Aorta (tissue), 5 donors: ENCODE results near the gene CCDC195. TPM values are rescaled to one million over a fixed set of nuclear protein-coding genes. Genes with fewer than 3 reads are reported as not detected.

ENCODE experiments used
- ATAC-seq: fragments of 200-7000 bp; cut with Tn5 transposase; one replicate; pipeline ENCODE4 v1.9.1; 2022; ENCODE audit warnings: moderate library complexity; ENCODE audit not compliant: low FRiP score
- DNase-seq, 2 donors: peaks; one replicate each; pipeline ENCODE4 v3.0.0-alpha.2; 2020
- H3K27ac ChIP-seq, 2 donors: one replicate each; pipeline ENCODE4 v1.5.1; 2013; ENCODE audit warnings: low read length in 2 of 2, mild to moderate bottlenecking in 2 of 2, moderate library complexity in 2 of 2, control low read depth in 1 of 2, inconsistent platforms in 1 of 2, low read depth in 1 of 2
- H3K27me3 ChIP-seq, 2 donors: one replicate each; pipeline ENCODE4 v1.6.1; 2013; ENCODE audit warnings: control low read depth in 1 of 2, low read length in 1 of 2, mild to moderate bottlenecking in 1 of 2, moderate library complexity in 1 of 2; ENCODE audit not compliant: insufficient read depth in 2 of 2, control insufficient read depth in 1 of 2
- H3K36me3 ChIP-seq, 2 donors: one replicate each; pipeline ENCODE4 v1.6.1; 2013; ENCODE audit warnings: control low read depth in 1 of 2, low read length in 1 of 2, mild to moderate bottlenecking in 1 of 2; ENCODE audit not compliant: insufficient read depth in 2 of 2, control insufficient read depth in 1 of 2
- H3K4me1 ChIP-seq, 2 donors: one replicate each; pipeline ENCODE4 v1.6.1; 2013; ENCODE audit warnings: low read length in 2 of 2, control low read depth in 1 of 2, mild to moderate bottlenecking in 1 of 2, moderate library complexity in 1 of 2; ENCODE audit not compliant: insufficient read depth in 2 of 2, control insufficient read depth in 1 of 2
- H3K4me3 ChIP-seq, 2 donors: one replicate each; pipeline ENCODE4 v1.5.1; 2013; ENCODE audit warnings: low read length in 2 of 2, control low read depth in 1 of 2, mild to moderate bottlenecking in 1 of 2
- H3K9me3 ChIP-seq: one replicate; pipeline ENCODE4 v1.6.1; 2013; ENCODE audit warnings: mild to moderate bottlenecking, low read length; ENCODE audit not compliant: control insufficient read depth
- WGBS, 2 donors: extraction: QIAGEN DNeasy Blood & Tissue Kit; methylation state at CpG; one replicate each; pipeline ENCODE4 v1.1.7; 2013; 5-methylcytosine and 5-hydroxymethylcytosine counted together
- intact Hi-C, 2 donors: fragments of 100-400 bp; cut with DNase I; formaldehyde crosslinking; loops; one replicate each; pipeline versions ENCODE4 v1.14.2 to v1.15.0; 2022
- polyA plus RNA-seq, 2 donors: library from polyadenylated mRNA; stranded (reverse); fragments of 200-250 nt; gene quantifications; one replicate each; pipeline ENCODE4 v1.2.3, GENCODE V29; 2013
- total RNA-seq, 2 donors: library from RNA; stranded (reverse); fragmentation: NEBNext Ultra II Directional; extraction: Animal tissue kit (Norgen Biotek cat#: 25700); gene quantifications; one replicate each; pipeline ENCODE4 v1.2.1, GENCODE V29; 2021
- donor health status: healthy with polysubstance abuse.
- donor health status: Bipolar disorder and iron deficiency.
- donor health status: DM: no; HTN: no; CAD: no.
- donor health status: DM: no; HTN: no; CAD: no.
- donor health status: DM: yes; HTN: yes; CAD: no.

The CCDC195 gene
- total and polyA plus RNA-seq, 4 donors: not detected

DNA sequence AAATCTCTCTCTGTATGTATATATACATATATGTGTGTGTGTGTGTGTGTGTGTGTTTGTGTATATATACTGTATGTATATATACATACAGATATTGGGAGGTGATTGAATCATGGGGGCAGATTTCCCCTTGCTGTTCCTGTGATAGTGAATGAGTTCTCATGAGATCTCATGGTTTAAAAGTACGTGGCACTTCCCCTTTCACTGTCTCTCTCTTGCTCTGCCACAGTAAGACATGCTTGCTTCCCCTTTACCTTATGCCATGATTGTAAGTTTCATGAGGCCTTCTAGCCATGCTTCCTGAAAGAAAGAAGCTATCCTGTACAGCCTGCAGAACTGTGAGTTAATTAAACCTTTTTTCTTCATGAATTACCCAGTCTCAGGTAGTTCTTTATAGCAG, 18.8 kb upstream of the CCDC195 start:
- no peaks in the 10 kb centered on the region for H3K36me3 ChIP-seq
- WGBS, 2 donors: 90 to 95% methylated on average over 1 of the region's 1 CpG
- intact Hi-C loops: no loop called here
- no peak overlapping the region for H3K4me3 ChIP-seq
- no peak for DNase-seq
- no peaks in the 10 kb centered on the region for H3K27me3 ChIP-seq
- ATAC-seq: no peak
- H3K27ac ChIP-seq: no peak overlapping the region
- peaks cover 4% of the 10 kb centered on the region for H3K9me3 ChIP-seq
- H3K4me1 ChIP-seq: no peaks in the 10 kb centered on the region

DNA sequence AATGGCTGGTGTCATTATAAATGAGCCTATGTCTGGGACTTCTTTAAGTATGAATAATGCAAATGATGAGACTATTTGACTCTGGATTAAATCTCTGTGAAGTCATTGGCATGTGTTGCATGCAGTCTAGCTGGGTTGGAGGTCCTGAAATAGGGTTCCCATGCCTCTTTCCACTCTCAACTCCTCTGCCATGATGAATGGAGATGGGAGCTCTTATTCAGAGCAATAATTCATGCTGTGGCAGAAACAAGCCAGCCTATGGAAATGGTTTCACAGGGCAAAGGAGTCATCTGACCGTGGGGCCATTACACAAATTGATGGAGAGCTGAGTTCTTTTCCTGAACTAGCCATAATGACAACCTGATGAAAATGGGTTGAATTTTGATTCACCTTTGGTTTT, 15.5 kb upstream of the CCDC195 start:
- no peak overlapping the region for H3K27ac ChIP-seq
- peaks cover 7% of the 10 kb centered on the region for H3K9me3 ChIP-seq
- no peak overlapping the region for H3K4me3 ChIP-seq
- DNase-seq: no peak
- WGBS, 2 donors: 38 to 53% methylated on average over 1 of the region's 1 CpG
- intact Hi-C loops: no loop called here
- ATAC-seq: no peak
- no peaks in the 10 kb centered on the region for H3K27me3 ChIP-seq
- H3K4me1 ChIP-seq: no peaks in the 10 kb centered on the region
- H3K36me3 ChIP-seq: no peaks in the 10 kb centered on the region

DNA sequence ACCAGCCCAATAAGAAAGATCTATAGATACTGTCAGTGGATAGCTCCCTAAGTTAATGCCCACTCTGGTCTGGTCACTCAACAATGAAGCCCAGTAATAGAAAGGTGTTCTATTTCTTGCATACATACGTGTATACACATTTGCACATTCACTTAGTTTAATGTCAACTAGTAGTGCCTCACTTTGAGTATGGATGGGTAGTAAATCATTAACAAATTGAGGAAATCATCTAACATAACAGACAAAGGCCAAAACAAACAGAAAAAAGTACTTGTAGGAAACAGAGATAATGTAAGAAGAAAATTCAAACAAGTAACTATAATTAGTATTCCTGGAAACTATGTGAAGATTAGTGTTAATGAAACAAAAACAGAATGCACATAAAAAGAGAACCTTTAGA, 13.3 kb upstream of the CCDC195 start:
- 89 to 92% methylated on average over 1 of the region's 1 CpG for WGBS, 2 donors

DNA sequence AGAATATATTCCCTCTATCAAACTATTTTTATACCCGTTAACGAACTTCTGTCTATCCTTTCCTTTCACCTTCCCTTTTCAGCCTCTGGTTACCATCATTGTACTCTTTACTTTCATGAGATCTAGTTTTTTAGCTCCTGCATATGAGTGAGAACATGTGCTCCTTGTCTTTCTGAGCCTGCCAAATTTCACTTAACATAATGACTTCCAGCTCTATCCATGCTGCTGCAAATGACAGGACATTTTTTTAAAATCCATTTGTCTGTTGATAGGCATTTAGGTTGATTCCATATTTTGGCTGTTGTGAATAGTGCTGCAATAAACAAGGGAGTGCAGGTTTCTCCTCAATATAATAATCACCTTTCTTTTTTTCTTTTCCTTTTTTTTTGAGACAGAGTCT, 8.2 kb upstream of the CCDC195 start:
- H3K27me3 ChIP-seq: no peaks in the 10 kb centered on the region
- 83 to 91% methylated on average over 2 of the region's 2 CpGs for WGBS, 2 donors
- intact Hi-C loops: no loop called here
- no peaks in the 10 kb centered on the region for H3K36me3 ChIP-seq
- DNase-seq (no peak), ATAC-seq (no peak)
- H3K4me3 ChIP-seq: no peak overlapping the region
- H3K9me3 ChIP-seq: peaks cover 2% of the 10 kb centered on the region
- H3K27ac ChIP-seq: no peak overlapping the region
- no peaks in the 10 kb centered on the region for H3K4me1 ChIP-seq

More for the DNA sequence above, 13.3 kb upstream of the CCDC195 start:
- Histone ChIP-seq H3K27ac (no peak overlapping the region), H3K9me3 (peaks cover 2% of the 10 kb centered on the region), H3K36me3 (no peaks in the 10 kb centered on the region), H3K4me3 (no peak overlapping the region), H3K27me3 (no peaks in the 10 kb centered on the region), H3K4me1 (no peaks in the 10 kb centered on the region)
- DNase-seq (no peak), ATAC-seq (no peak)
- intact Hi-C loops: no loop called here

DNA sequence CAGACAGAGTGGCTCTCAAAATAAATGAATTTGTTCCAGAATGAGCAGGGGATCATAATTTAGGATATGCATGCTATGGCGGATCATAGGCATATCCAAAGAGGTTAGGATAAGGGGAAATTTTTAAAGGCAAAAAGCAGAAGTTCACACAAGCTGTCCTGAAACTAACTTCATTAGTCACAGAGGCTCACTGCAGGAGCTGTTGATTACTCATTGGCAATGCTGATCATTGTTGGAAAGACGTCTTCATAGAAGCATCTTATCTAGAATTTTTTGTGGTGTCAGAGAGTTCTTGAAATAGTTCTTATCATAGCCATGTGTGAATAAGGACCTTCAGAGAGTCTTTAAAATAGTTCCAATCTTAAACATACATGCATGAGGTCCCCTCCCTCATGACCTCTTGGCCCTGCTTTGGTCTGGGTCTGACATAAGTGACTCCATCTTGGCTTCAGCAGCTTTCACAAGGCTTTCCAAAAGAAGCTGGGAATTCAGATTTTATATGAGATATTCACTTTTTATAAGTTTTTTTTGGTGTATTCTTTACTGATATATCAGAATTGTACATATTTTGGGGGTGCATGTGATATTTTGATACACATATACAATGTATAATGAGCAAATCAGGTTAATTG, 7.5 kb upstream of the CCDC195 start:
- H3K27me3 ChIP-seq: no peaks in the 10 kb centered on the region
- DNase-seq (no peak), ATAC-seq (no peak)
- no peaks in the 10 kb centered on the region for H3K4me1 ChIP-seq
- H3K9me3 ChIP-seq: peaks cover 2% of the 10 kb centered on the region
- no peak overlapping the region for H3K4me3 ChIP-seq
- no peak overlapping the region for H3K27ac ChIP-seq
- H3K36me3 ChIP-seq: no peaks in the 10 kb centered on the region
- intact Hi-C loops: no loop called here
- WGBS, 2 donors: 63 to 74% methylated on average over 2 of the region's 2 CpGs

DNA sequence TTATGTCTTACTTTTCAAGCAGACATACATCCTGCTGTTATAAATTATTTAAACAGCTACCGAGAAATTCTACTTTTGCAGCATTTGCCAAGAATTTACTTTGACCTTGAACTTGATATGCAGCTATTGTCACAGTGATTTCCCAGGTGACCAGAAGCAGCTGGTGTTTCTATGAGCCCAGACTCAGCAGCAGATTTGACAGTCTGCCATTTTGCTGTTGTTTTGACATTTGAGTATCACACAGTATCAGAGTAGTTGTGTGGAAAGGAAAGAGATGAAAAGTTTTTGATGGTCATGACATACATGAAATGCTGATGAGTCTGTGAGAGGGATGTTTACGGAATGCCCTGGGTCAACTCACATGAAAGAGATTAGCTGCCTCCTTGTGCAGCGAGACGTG, 6.6 kb upstream of the CCDC195 start:
- WGBS, 2 donors: 80 to 83% methylated on average over 4 of the region's 4 CpGs
- intact Hi-C loops: no loop called here

DNA sequence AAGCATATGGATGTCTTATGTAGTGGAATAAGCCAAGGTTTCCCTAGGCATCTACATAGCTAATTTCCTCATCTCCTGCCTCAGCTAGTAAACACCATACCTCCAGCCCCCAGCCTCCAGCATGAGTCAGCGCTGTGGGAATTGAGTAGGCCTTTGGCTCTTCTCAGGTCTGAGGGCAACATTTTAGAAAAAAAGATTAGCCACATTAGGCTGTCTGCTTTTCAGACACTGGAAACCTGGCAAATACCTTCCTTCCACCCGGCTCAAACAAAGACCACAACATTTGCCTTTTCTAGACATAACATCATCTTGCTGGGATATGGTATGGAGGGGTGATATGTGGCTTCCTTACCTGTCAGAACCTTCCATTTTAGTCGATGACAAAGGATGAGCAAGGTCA, 6.1 kb upstream of the CCDC195 start:
- intact Hi-C loops: no loop called here
- peaks cover 2% of the 10 kb centered on the region for H3K9me3 ChIP-seq
- H3K4me1 ChIP-seq: no peaks in the 10 kb centered on the region
- no peak for ATAC-seq
- no peaks in the 10 kb centered on the region for H3K27me3 ChIP-seq
- no peak overlapping the region for H3K4me3 ChIP-seq
- no peak overlapping the region for H3K27ac ChIP-seq
- 78 to 82% methylated on average over 3 of the region's 3 CpGs for WGBS, 2 donors
- DNase-seq: no peak
- H3K36me3 ChIP-seq: no peaks in the 10 kb centered on the region

More for the DNA sequence above, 6.6 kb upstream of the CCDC195 start:
- H3K36me3 ChIP-seq: no peaks in the 10 kb centered on the region
- H3K9me3 ChIP-seq: peaks cover 2% of the 10 kb centered on the region
- no peak overlapping the region for H3K27ac ChIP-seq
- ATAC-seq (no peak), DNase-seq (no peak)
- H3K4me3 ChIP-seq: no peak overlapping the region
- H3K27me3 ChIP-seq: no peaks in the 10 kb centered on the region
- H3K4me1 ChIP-seq: no peaks in the 10 kb centered on the region

DNA sequence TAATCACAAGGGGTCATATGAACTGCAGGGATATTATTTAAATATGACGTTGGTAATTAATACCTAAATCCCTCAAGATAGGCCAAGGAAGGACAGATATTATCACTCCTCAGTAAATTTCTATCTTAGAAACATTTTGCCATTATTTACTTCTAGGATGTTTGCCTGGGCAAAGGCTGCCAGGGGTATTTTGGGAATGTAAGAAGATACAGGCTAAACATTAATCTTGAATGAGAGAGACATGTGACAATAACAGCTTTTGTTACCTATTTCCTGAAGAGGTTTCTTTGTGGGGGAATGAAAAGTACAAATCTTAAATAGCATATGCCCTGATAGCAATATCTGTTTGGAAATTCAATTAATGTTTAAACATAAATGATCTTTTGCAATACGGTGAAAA, 756 bp upstream of the CCDC195 start:
- 83 to 87% methylated on average over 2 of the region's 2 CpGs for WGBS, 2 donors
- Histone ChIP-seq H3K36me3 (no peaks in the 10 kb centered on the region), H3K27ac (no peak overlapping the region), H3K27me3 (no peaks in the 10 kb centered on the region), H3K9me3 (peaks cover 2% of the 10 kb centered on the region), H3K4me1 (no peaks in the 10 kb centered on the region), H3K4me3 (no peak overlapping the region)
- DNase-seq: no peak
- ATAC-seq: no peak
- intact Hi-C loops: no loop called here

DNA sequence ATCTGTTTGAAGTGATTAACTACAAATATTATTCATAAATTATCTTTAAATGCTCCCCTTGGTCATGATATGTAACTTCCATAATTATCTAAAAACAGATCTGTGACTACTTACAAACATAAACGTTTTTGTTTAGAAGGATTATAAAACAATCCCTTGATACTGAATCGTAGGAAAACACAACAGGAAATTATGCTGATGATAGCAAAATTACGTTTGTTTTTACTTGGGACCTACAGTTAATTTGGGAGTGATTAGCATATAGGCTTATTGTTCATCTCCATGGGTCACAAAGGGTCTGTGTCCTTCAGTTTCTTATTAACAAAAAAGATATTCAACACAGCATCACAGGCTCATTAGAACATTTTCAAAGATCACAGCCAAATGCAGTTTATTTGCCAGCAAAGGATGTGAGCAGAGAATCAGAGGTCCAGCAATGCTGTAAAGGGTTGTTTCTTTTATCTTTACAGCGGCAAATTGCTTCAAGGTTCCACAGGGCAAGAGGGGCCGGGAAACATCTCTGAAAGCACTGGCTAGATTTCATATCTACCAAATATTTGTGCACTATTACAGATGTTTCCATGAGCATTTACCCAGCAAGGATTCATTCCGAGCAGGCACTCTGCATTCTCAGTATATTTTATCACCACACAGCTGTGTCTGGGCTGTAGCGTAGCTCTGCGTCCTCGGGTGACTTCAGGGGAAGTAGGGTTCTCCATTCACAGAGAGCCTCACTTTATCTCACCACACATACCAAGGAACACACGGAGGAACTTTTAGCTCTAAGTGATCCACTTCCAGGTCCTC, 4.1 kb downstream of the CCDC195 start:
- Histone ChIP-seq H3K4me1 (no peaks in the 10 kb centered on the region), H3K27ac (no peak overlapping the region), H3K36me3 (no peaks in the 10 kb centered on the region), H3K27me3 (no peaks in the 10 kb centered on the region), H3K9me3 (peaks cover 2% of the 10 kb centered on the region), H3K4me3 (no peak overlapping the region)
- 15 to 27% methylated on average over 10 of the region's 10 CpGs for WGBS, 2 donors
- intact Hi-C loops: no loop called here
- DNase-seq (no peak), ATAC-seq (no peak)
